ENCODE results near the gene MITF. TPM values are rescaled to one million over a fixed set of nuclear protein-coding genes. Genes with fewer than 3 reads are reported as not detected.

Gene MITF
- total and polyA plus RNA-seq, 2 of the 4 experiments (the other 2 are of a cell fraction), result 6.5 to 16.7 TPM

GRCh38 chr3:69998759-69999139 lies 259.5 kb downstream of the MITF start:
- Histone ChIP-seq H2BK20ac (ENCODE audit: low read depth, low read length) (peak overlapping the region; percentile 96), H3K79me1 (ENCODE audit: low read depth in 1 of 2, low read length in 2 of 2) (no peaks in the 10 kb centered on the region), H3K18ac (ENCODE audit: low read depth, low read length) (peak overlapping the region; percentile 95), H3K4me3 (ENCODE audit: insufficient read depth, low read depth, low read length) (no peak overlapping the region; the same call in 1 of the 2 replicates), H4K8ac (ENCODE audit: low read depth in 2 of 2, low read length in 2 of 2) (peak overlapping the region; percentile 63 to 84), H3K23ac (ENCODE audit: low read depth, low read length) (peak overlapping the region; percentile 89; the same call in 1 of the 2 replicates), H4K91ac (ENCODE audit: insufficient read depth, low read depth, low read length) (peak overlapping the region; percentile 77), H2BK15ac (ENCODE audit: low read depth, low read length) (peak overlapping the region; percentile 88; the same call in 1 of the 3 replicates), H2BK120ac (ENCODE audit: low read depth, low read length) (peak overlapping the region; percentile 96), H3K27me3 (ENCODE audit: control insufficient read depth, insufficient read depth, low read length) (no peaks in the 10 kb centered on the region; the same call in none of the 2 replicates), H2AFZ (replicated peaks; ENCODE audit: low read length, poor library complexity) (peak overlapping the region; percentile 69), H3K9me1 (ENCODE audit: insufficient read depth, low read length) (0 out of 2 replicates have a peak, but pooled peaks cover 4% of the 10 kb centered on the region), H2BK5ac (ENCODE audit: low read depth, low read length, poor library complexity, severe bottlenecking) (peak overlapping the region; percentile 50), H3K9ac (ENCODE audit: low read depth, low read length) (peak overlapping the region; percentile 87), H3K27ac (ENCODE audit: insufficient read depth, low read length) (peak overlapping the region; percentile 92), H4K5ac (ENCODE audit: low read depth, low read length) (peak overlapping the region; percentile 97), H3K4me2 (ENCODE audit: low read depth, low read length) (peak overlapping the region; percentile 58), H3K14ac (replicated peaks; ENCODE audit: low read depth, low read length) (peak overlapping the region; percentile 88), H2AK5ac (ENCODE audit: low read depth, low read length) (peak overlapping the region; percentile 63), H3K4ac (ENCODE audit: low read depth, low read length) (peak overlapping the region; percentile 91), H3K9me3 (ENCODE audit: control insufficient read depth, insufficient read depth, low read length) (no peaks in the 10 kb centered on the region), H3K4me1 (ENCODE audit: control insufficient read depth, insufficient read depth, low read length) (peaks cover 13% of the 10 kb centered on the region), H2AK9ac (replicated peaks; ENCODE audit: low read depth, low read length, poor library complexity) (no peak overlapping the region), H4K20me1 (ENCODE audit: insufficient read depth, low read length) (no peaks in the 10 kb centered on the region), H3K36me3 (ENCODE audit: control insufficient read depth, insufficient read depth, low read length) (no peaks in the 10 kb centered on the region), H3K56ac (ENCODE audit: extremely low read depth, insufficient read depth, low read length) (peak overlapping the region; percentile 70)
- CTCF ChIA-PET, result no interaction called here
- in situ Hi-C loops (cut with MboI; ENCODE audit: low sequenced_read_pairs), result no loop called here
- POLR2A ChIA-PET (ENCODE audit: unreplicated experiment), result no interaction called here
- no CpG with 5 or more reads among the region's 3 CpGs for WGBS, 2 experiments (ENCODE audit: extremely low coverage in 2 of 2, insufficient read length in 1 of 2)
- no peak for TF ChIP-seq POLR2A (IDR thresholded peaks at IDR 0.05; ENCODE audit: low read depth, low read length)
- no peak for TF ChIP-seq CEBPB (IDR thresholded peaks at IDR 0.05; ENCODE audit: low read depth, low read length)
- no TSS peak for BruUV-seq (replicated peaks)
- ATAC-seq (ENCODE audit: low read depth), result peak; percentile 21
- dilution Hi-C loops (cut with HindIII; ENCODE audit: low sequenced_read_pairs, unreplicated experiment), result no loop called here
- DNase-seq, result no peak
- intact Hi-C loops (cut with micrococcal nuclease), result no loop called here

Measured in IMR-90 (cell line).